T-helper 9 cell (primary cell): ENCODE data around the gene EAPP.
"Not testable (repeated sequence)": the region's sequence is repeated elsewhere in the genome, so short reads cannot be mapped to it uniquely, and the experiment has no call there.

Experiments
- DNase-seq: peaks from one replicate; pipeline ENCODE4 v3.0.0-alpha.2; 2020

Gene EAPP

GRCh38 chr14:34537677-34538009 lies 1.9 kb downstream of the EAPP start:
- no peak for DNase-seq

- no peak for DNase-seq
These were observed 2.4 kb downstream of the EAPP start for GRCh38 chr14:34536951-34537676.

DNA sequence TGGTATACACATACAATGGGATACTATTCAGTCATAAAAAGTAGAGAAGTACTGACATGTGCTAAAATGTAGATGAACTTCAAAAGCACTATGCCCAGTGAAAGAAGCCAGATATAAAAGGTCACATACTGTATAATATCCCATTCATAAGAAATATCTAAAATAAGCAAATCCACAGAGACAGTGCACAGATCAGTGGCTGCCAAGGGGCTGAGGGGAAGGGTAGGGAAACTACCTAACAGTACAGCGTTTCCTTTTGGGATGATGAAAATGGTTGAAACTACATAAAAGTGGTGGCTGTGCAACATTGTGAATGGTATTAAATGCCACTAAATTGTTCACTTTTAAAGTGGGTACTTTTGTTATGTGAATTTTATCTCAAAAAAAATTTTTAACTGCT lies 11.9 kb downstream of the EAPP start:
- no peak for DNase-seq

DNA sequence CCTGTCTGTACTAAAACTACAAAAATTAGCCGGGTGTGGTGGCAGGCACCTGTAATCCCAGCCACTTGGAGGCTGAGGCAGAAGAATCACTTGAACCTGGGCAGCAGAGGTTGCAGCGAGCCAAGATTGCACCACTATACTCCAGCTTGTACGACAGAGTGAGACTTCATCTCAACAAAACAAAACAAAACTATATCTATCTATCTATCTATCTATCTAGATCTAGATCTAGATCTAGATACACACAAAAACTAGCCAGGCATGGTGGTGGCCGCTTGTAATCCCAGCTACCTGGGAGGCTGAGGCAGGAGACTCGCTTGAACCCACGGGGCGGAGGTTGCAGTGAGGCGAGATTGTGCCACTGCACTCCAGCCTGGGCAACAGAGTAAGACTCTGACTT lies 15.3 kb downstream of the EAPP start:
- not testable (repeated sequence) for DNase-seq

GRCh38 chr14:34522496-34522895 lies 17.0 kb downstream of the EAPP start:
- DNase-seq, result no peak

DNA sequence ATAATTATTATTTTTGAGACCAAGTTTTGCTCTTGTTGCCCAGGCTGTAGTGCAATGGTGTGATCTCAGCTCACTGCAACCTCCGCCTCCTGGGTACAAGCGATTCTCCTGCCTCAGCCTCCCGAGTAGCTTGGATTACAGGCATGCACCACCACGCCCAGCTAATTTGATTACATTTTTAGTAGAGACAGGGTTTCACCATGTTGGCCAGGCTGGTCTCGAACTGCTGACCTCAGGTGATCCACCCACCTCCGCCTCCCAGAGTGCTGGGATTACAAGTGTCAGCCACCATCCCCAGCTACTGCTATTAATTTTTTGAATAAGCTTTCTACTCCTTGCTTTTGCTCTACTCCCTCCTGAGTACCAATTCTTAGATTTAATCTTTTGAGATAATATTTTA lies 18.4 kb downstream of the EAPP start:
- not testable (repeated sequence) for DNase-seq

DNA sequence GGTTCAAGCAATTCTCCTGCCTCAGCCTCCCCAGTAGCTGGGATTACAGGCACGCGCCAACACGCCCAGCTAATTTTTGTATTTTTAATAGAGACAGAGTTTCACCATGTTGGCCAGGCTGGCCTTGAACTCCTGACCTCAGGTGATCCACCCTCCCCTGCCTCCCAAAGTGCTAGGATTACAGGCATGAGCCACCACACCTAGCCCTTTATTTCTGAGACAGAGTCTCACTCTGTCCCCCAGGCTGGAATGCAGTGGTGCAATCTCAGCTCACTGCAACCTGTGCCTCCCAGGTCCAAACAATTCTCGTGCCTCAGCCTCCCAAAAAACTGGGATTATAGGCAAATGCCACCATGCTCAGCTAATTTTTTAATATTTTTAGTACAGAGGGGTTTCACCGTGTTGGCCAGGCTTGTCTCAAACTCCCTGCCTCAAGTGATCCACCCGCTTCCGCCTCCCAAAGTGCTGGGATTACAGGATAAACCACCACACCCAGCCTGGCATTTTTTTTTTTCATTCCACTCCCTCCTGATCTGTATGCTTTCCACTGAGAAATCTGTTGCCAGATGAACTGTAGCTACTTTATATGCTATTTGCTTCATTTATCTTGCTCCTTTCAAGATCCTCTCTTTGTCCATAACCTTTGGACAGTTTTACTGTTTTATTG lies 19.1 kb downstream of the EAPP start:
- not testable (repeated sequence) for DNase-seq

GRCh38 chr14:34507884-34508283 lies 31.6 kb downstream of the EAPP start:
- no peak for DNase-seq

GRCh38 chr14:34507459-34507858 lies 32.0 kb downstream of the EAPP start:
- no peak for DNase-seq

GRCh38 chr14:34505124-34505491 lies 34.4 kb downstream of the EAPP start:
- not testable (repeated sequence) for DNase-seq

GRCh38 chr14:34504027-34504426 lies 35.5 kb downstream of the EAPP start:
- not testable (repeated sequence) for DNase-seq

DNA sequence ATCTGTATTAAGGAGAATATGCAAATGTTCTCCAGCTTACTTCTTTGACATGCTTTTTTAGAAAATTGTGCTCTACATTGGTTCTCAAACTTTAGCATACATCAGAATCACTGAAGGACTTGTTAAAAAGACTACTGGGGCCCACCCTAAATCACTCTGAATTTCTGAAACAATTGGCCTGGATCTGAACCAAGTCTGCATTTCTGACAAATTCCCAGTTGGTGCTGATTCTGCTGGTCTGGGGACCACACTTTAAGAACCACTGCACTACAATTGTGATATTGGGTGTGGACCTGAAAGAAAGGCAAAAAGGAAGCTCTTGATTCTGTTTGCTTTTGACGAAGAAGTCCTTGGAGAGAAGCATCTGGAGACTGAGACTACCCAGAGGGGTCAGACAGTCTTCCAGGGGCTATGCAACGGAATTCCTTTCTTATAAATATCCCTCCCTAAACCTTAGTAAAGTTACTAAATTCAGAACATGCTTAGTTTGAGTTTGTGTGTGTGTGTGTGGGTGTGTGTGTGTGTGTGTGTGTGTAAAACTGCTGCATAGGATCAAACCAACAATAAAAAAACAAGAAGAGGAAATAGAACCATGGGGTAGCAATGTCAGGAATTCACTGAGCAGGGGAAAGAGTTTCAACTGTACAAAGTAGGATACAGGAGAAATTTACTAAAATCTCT lies 36.8 kb downstream of the EAPP start:
- DNase-seq, result no peak

DNA sequence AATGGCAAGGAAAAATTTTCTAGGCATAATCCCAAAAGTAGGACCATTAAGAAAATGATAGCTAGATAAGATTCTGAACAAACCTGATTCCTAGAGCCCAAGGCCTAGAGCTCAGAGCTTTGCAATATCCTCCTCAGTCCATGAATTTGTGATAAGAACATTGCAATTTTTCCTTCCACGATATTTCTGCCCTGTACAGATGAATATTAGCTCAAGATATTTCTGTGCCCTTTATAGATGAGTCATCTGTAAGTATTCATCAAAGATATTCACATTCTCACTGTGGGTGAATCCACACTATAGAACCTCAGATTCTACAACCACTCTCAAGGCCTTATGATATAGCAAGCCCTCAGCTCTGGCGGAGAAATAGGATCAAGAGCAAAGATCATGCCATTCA lies 37.5 kb downstream of the EAPP start:
- DNase-seq, result no peak

GRCh38 chr14:34501004-34501580 lies 38.4 kb downstream of the EAPP start:
- DNase-seq, result no peak

DNA sequence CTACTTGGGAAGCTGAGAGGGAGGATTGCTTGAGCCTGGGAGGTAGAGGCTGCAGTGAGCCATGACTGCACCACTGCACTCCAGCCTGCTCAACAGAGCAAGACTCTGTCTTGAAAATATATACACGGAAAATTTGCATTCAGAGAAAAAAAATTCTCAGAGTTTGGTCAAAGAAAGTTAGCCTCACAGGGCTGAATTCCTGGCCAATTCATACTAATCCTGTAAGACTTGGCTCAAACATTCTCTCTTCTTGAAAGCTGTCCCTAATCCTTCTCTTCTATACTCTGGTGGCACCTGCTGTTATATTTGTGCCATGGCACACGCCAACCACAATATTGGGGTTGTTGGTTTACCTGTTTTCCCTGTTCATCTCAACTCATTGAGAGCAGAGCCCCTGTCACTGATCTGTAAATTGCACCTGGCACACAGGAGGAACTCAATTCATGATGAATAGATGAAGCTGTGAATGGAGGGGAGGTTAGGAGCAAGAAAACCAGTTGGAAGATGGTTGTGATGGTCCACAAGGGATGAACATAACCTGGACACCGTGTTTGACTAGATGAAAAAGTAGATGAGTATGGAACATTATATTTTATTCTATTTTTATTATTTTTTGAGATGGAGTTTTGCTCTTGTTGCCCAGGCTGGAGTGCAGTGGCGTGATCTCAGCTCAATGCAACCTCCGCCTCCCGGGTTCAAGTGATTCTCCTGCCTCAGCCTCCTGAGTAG lies 40.7 kb downstream of the EAPP start:
- DNase-seq, result no peak

DNA sequence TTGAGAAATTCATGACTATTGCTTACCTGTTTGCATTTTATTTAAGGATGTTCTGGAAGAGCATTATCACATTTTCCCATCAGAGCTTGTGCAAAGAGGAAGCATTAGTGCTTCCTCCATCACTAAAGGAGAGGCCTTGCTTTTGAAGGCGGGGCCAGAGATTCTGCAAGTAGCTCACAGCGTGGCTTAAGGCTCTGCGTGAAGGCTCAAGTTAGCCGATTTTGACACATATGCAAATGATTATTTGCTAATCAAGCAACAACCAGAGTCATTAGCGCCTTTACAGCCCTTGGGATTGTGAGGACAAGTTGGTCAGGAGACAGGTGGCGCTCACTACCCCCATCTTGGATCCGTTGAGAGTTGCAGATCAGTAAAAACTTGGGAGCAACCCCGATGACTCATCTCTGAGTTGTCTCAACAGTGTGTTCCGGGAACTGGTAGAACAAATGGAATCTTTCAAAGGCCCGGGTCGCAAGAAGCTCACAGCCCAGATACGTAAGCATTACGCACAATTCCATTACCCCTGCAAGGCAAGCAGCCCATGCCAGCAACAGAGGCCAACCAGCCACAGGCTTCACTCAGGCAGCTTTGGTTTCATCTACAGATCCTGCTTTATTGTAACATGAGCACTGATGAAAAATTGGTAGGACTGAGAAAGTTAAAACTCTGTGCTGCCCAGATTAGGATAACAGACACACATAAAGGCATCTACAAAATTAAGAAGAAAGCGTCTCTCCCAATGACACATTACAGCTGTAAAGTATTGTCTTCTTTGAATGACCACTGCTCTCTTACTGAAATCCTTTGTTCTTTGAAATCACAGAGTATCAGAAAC lies 42.6 kb downstream of the EAPP start:
- DNase-seq, result no peak

GRCh38 chr14:34496007-34496678 lies 43.4 kb downstream of the EAPP start:
- no peak for DNase-seq

DNA sequence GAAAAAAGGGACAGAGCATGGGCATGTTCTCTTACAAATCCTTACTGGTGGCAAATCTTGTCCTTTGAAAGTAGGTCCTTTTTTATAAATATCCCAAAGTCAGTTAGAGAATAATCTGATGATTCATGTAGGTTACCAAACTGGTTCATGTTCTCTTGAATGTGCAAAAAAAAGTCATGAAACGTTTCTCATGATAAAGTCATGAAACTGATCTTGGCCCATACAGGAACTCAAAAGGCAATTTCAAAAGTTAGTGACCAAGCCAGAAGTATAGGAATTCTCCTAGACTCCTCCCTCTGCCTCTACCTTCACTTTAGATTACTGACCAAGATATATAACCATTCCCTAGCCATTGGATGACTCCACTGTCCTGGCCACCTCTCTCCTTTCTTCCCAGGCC lies 50.2 kb downstream of the EAPP start:
- DNase-seq, result no peak

DNA sequence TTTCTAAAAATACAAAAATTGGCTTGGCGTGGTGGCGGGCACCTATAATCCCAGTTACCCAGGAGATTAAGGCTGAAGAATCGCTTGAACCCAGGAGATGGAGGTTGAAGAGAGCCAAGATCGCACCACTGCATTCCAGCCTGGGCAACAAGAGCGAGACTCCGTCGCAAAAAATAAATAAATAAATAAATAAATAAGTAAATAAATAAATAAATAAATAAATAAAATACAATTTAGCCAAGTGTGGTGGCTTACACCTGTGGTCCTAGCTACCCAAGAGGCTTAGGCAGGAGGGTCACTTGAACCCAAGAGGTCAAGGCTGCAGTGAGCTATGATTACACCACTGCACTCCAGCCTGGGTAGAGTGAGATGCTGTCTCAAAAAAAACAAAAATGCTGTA lies 51.0 kb downstream of the EAPP start:
- DNase-seq, result no peak

DNA sequence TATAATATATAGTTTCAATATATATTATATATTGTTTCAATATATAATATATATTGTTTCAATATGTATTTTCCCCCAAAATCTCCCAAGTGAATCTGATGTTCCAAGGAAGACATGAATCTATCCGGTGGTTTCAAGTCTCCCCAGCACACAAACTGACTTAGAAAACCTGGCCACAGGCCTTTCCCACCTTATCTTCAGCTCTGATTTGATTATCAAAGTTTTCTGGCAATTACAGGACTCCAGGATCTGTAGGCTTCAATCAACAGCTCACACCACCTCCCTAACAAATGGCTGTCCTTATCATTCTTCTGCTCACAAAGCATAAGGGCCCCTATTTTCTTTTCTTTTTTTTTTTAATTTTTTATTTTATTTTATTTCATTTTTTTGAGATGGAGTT lies 54.8 kb downstream of the EAPP start:
- DNase-seq, result no peak

- no peak for DNase-seq
These were observed 57.0 kb downstream of the EAPP start for GRCh38 chr14:34482463-34482862.

DNA sequence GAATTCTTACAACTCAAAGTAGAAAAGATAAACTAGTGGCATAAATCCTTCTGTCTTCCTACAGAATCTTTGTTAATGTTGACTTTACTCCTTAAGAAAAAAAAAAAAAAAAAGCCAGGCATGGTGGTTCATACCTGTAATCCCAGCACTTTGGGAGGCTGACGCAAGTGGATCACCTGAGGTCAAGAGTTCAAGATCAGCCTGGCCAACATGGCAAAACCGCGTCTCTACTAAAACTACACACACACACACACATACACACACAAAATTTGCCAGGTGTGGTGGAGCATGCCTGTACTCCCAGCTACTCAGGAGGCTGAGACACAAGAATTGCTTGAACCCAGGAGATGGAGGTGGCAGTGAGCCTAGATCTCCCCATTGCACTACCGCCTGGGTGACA lies 59.8 kb downstream of the EAPP start:
- no peak for DNase-seq
